Testis (tissue), 3 donors: ENCODE results near the gene RNF227. TPM values are rescaled to one million over a fixed set of nuclear protein-coding genes. Genes with fewer than 3 reads are reported as not detected.

Source experiments
- DNase-seq: peaks from one replicate; pipeline ENCODE4 v3.0.0-alpha.2; 2019
- H3K27ac ChIP-seq, 2 donors: fragments of 200-600 bp; sonication (generic); one replicate each; pipeline ENCODE4 v1.5.1; 2019
- H3K27me3 ChIP-seq: fragments of 200-600 bp; sonication (generic); one replicate; pipeline ENCODE4 v1.5.1; 2019
- H3K36me3 ChIP-seq: fragments of 200-600 bp; sonication (generic); one replicate; pipeline ENCODE4 v1.5.1; 2017; ENCODE audit warnings: low read depth; ENCODE audit errors: missing control alignments
- H3K4me1 ChIP-seq: fragments of 200-600 bp; sonication (generic); one replicate; pipeline ENCODE4 v1.5.1; 2019
- H3K4me3 ChIP-seq, 2 donors: fragments of 200-600 bp; sonication (generic); one replicate each; pipeline ENCODE4 v1.5.1; 2017 to 2019
- H3K9me3 ChIP-seq: fragments of 200-600 bp; sonication (generic); one replicate; pipeline ENCODE4 v1.5.1; 2017
- POLR2A ChIP-seq: fragments of 450-650 bp; IDR thresholded peaks from one replicate; pipeline ENCODE4 v1.6.1; 2017; ENCODE audit warnings: antibody characterized with exemption, mild to moderate bottlenecking, moderate library complexity
- whole genome bisulfite sequencing, 2 donors: methylation state at CpG; one replicate each; pipeline ENCODE4 v1.1.5; 2018; 5-methylcytosine and 5-hydroxymethylcytosine counted together
- intact Hi-C: fragments of 100-400 bp; cut with DNase I; formaldehyde crosslinking; loops from one replicate; pipeline ENCODE4 v1.15.1; 2023; ENCODE audit warnings: low total_unique reads
- polyA plus RNA-seq: library from polyadenylated mRNA; stranded (reverse); fragments of 350-450 nt; fragmentation: Illumina TruSeq; extraction: RNeasy Lipid Tissue Mini Kit (QIAGEN cat#74804); gene quantifications from one replicate; pipeline ENCODE4 v1.2.3, GENCODE V29; 2014; ENCODE audit warnings: low read depth, low replicate concordance; ENCODE audit not compliant: insufficient read depth
- total RNA-seq, 2 donors: library from RNA; depleted of rRNA; stranded (reverse); fragments of >200 nt; gene quantifications; one replicate each; pipeline ENCODE4 v1.2.3, GENCODE V29; 2016
- TF ChIP-seq, protein P1 (sequence below), 3 experiments: fragments of 450-650 bp in 2 of 3; fragments of 200-600 bp in 1 of 3; sonication (generic) in 1 of 3; IDR thresholded peaks; one replicate each; pipeline ENCODE4 v1.5.1; 2016 to 2019; ENCODE audit warnings: antibody characterized with exemption in 3 of 3, mild to moderate bottlenecking in 2 of 3, moderate library complexity in 1 of 3

RNF227 gene
- total and polyA plus RNA-seq, 3 donors from 2014 or later: 6.5 to 27.9 (median 16.2) TPM

GRCh38 chr17:7940034-7940433 lies 23.9 kb upstream of the RNF227 start:
- WGBS, 2 donors: 95 to 96% methylated on average over 4 of the region's 4 CpGs
- Histone ChIP-seq H3K4me1 (no peaks in the 10 kb centered on the region), H3K27me3 (no peaks in the 10 kb centered on the region), H3K9me3 (no peaks in the 10 kb centered on the region), H3K36me3 (no peaks in the 10 kb centered on the region), H3K4me3 (no peak overlapping the region), H3K27ac (no peak overlapping the region)
- TF ChIP-seq POLR2A: no peak
- TF ChIP-seq, protein P1, sequence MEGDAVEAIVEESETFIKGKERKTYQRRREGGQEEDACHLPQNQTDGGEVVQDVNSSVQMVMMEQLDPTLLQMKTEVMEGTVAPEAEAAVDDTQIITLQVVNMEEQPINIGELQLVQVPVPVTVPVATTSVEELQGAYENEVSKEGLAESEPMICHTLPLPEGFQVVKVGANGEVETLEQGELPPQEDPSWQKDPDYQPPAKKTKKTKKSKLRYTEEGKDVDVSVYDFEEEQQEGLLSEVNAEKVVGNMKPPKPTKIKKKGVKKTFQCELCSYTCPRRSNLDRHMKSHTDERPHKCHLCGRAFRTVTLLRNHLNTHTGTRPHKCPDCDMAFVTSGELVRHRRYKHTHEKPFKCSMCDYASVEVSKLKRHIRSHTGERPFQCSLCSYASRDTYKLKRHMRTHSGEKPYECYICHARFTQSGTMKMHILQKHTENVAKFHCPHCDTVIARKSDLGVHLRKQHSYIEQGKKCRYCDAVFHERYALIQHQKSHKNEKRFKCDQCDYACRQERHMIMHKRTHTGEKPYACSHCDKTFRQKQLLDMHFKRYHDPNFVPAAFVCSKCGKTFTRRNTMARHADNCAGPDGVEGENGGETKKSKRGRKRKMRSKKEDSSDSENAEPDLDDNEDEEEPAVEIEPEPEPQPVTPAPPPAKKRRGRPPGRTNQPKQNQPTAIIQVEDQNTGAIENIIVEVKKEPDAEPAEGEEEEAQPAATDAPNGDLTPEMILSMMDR (IDR thresholded peaks at IDR 0.05): no peak
- DNase-seq: no peak
- intact Hi-C loops: no loop called here

DNA sequence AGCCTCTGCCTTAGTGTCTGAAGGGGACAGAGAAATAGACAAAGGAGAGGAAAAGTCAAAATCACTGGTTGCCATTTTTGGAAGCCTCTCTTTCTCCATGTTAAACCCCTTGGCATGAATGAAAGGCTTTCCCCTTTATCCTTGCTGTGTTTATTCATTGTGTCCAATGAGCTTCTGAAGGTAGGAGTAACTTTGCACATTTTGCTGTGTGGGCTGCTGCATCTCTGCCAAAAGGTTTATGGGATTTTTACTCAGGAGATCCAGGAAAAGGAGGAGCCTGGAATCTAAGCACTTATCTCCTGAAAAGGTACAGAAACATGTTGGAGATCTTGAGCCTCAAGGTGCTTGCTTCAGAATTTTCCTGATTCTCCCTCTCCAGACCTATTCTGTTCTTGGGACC lies 19.8 kb upstream of the RNF227 start:
- Histone ChIP-seq H3K4me1 (peaks cover 21% of the 10 kb centered on the region), H3K4me3 (no peak overlapping the region), H3K36me3 (no peaks in the 10 kb centered on the region), H3K27me3 (no peaks in the 10 kb centered on the region), H3K27ac (no peak overlapping the region), H3K9me3 (no peaks in the 10 kb centered on the region)
- intact Hi-C loops: no loop called here
- TF ChIP-seq, protein P1 (IDR thresholded peaks at IDR 0.05): no peak
- no peak for TF ChIP-seq POLR2A
- DNase-seq: no peak

- no peak for TF ChIP-seq POLR2A
- TF ChIP-seq, protein P1 (IDR thresholded peaks at IDR 0.05): no peak
- Histone ChIP-seq H3K9me3 (no peaks in the 10 kb centered on the region), H3K4me3 (peak overlapping the region; percentile 78 to 86), H3K4me1 (peaks cover 22% of the 10 kb centered on the region), H3K27ac (peak overlapping the region in 1 of 2 donors; percentile 79), H3K27me3 (no peaks in the 10 kb centered on the region), H3K36me3 (no peaks in the 10 kb centered on the region)
- WGBS, 2 donors: 8 to 10% methylated on average over 16 of the region's 16 CpGs
- DNase-seq: no peak
- intact Hi-C loops: no loop called here
These were observed 16.9 kb upstream of the RNF227 start for GRCh38 chr17:7932949-7933348.

GRCh38 chr17:7932483-7932891 lies 16.4 kb upstream of the RNF227 start:
- Histone ChIP-seq H3K9me3 (no peaks in the 10 kb centered on the region), H3K4me3 (peak overlapping the region; percentile 78 to 86), H3K36me3 (no peaks in the 10 kb centered on the region), H3K27me3 (no peaks in the 10 kb centered on the region), H3K27ac (peak overlapping the region; percentile 15 to 79), H3K4me1 (peaks cover 22% of the 10 kb centered on the region)
- DNase-seq: peak; percentile 47
- 0 to 1% methylated on average over 14 to 17 of the region's 17 CpGs for WGBS, 2 donors
- no peak for TF ChIP-seq POLR2A
- TF ChIP-seq, protein P1 (IDR thresholded peaks at IDR 0.05): no peak
- intact Hi-C loops: no loop called here

DNA sequence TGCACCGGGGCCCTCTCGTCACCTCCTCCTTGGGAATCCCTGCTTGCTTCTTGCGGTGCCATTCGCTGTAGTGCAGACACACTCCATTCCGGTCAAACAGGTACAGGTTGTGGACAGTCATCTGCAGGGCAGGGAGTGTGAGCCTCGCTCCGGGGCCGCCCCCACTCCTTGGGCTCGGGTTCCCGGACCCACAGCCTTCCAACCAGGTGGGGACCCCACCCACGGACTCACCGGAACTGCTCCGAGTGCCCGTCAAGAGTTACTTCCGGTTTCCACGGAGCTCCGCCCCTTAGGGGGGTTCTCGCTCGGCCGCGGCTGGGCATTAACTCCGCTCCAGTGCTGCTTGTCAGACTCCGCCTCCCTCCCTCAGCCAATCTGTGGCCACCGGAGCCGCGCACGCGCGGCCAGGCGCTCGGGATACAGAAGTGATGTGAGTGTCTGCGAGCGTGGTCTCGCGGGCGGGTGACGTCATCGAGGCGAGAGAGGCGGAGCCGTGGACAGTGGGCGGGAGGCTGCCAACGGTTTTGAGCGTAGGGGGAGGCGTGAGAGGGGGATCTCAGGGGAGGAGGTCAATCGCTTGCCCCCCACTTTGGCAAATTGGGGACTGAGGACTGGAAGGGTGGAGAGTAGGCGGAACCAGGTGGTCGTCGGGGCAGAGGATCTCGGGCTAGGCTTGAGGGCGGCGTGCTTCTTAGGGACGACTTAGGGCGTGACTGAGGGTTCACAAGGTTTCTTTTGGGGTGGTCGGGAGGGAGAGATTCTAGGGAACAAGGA lies 15.8 kb upstream of the RNF227 start, which contains the start of the genes CNTROB and TRAPPC1:
Gene CNTROB (plus strand): TSS at position 498 of the 774 bp plus-strand sequence. CDS start 874 bp downstream, outside the sequence.
Gene TRAPPC1 (minus strand): TSS at position 238 of the 774 bp plus-strand sequence. CDS start 117 bp downstream, at position 121.
- Histone ChIP-seq H3K4me3 (peak within 1 kb of the TSS; percentile 78 to 86), H3K27me3 (no peaks in the 10 kb centered on the region), H3K4me1 (peaks cover 22% of the 10 kb centered on the region), H3K27ac (peak within 1 kb of the TSS; percentile 15 to 79), H3K36me3 (no peaks in the 10 kb centered on the region), H3K9me3 (no peaks in the 10 kb centered on the region)
- WGBS, 2 donors: 0% methylated on average over 32 to 55 of the region's 55 CpGs
- peak; percentile 80 for TF ChIP-seq POLR2A
- TF ChIP-seq, protein P1 (IDR thresholded peaks at IDR 0.05): no peak
- intact Hi-C loops: no loop called here
- DNase-seq: peak; percentile 100
